GM19372 (cell line): ENCODE results near the gene PTPRA.
"Not testable (repeated sequence)": the region's sequence is repeated elsewhere in the genome, so short reads cannot be mapped to it uniquely, and the experiment has no call there.

Source experiments
- ATAC-seq: cut with Tn5 transposase; IDR thresholded peaks from one replicate; pipeline ENCODE4 v1.9.1; 2021; ENCODE audit warnings: mild to moderate bottlenecking, low read depth, moderate library complexity; ENCODE audit not compliant: unreplicated experiment

Gene PTPRA

DNA sequence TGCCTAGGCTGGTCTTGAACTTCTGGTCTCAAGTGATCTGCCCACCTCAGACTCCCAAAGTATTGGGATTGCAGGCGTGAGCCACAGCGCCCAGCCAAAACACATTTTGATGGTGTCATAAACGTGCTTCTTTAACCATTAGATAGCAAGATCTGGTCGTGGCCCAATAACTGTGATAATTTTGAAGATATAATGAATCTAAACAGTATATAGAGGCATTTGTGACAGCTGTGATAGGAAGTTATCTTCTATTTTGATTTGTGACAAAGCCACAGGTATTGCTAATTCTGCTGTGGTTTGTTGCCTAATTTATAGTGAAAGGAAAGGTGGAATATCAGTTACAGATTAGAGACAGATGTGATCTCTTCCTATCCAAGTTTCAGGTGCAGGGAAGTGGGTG lies 197.4 kb downstream of the PTPRA start:
- ATAC-seq: no peak

DNA sequence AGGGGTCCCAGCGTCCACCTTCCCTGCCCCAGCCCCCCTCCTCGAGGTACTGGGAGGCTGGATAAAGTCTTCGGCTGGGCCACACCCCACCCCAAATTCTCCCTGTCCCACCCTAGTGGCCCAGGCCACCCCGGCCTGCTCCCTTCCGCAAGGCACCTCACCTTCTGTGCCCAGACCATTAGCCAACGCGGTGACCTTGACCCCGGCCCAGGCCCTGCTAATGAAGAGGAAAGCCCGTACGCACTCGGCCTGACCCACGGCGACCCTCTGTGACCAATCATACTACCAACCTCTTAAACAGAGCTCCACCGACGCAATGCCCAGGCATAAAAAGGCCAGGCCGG lies 198.0 kb downstream of the PTPRA start:
- ATAC-seq: no peak

DNA sequence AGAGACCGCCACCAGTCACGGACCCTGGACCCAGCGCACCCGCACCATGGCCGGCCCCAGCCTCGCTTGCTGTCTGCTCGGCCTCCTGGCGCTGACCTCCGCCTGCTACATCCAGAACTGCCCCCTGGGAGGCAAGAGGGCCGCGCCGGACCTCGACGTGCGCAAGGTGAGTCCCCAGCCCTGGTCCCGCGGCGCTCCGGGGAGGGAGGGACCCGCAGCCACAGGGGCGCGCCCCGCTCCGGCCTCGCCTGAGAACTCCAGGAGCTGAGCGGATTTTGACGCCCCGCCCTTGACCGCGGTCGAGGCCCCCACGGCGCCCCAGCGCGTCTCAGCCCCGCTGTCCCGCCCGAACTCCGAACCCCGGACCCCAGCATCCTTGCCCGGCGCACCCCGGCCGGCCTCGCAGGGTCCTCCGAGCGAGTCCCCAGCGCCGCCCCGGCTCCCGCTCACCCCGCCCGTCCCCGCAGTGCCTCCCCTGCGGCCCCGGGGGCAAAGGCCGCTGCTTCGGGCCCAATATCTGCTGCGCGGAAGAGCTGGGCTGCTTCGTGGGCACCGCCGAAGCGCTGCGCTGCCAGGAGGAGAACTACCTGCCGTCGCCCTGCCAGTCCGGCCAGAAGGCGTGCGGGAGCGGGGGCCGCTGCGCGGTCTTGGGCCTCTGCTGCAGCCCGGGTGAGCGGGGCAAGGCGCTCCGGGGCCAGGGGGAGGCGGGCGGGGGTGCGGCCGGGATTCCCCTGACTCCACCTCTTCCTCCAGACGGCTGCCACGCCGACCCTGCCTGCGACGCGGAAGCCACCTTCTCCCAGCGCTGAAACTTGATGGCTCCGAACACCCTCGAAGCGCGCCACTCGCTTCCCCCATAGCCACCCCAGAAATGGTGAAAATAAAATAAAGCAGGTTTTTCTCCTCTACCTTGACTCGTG lies 198.6 kb downstream of the PTPRA start, which contains the start of gene OXT:
OXT (plus strand) TSS at position 11 of the 920 bp plus-strand sequence; CDS start at position 47, 36 bp downstream.
- no peak for ATAC-seq

DNA sequence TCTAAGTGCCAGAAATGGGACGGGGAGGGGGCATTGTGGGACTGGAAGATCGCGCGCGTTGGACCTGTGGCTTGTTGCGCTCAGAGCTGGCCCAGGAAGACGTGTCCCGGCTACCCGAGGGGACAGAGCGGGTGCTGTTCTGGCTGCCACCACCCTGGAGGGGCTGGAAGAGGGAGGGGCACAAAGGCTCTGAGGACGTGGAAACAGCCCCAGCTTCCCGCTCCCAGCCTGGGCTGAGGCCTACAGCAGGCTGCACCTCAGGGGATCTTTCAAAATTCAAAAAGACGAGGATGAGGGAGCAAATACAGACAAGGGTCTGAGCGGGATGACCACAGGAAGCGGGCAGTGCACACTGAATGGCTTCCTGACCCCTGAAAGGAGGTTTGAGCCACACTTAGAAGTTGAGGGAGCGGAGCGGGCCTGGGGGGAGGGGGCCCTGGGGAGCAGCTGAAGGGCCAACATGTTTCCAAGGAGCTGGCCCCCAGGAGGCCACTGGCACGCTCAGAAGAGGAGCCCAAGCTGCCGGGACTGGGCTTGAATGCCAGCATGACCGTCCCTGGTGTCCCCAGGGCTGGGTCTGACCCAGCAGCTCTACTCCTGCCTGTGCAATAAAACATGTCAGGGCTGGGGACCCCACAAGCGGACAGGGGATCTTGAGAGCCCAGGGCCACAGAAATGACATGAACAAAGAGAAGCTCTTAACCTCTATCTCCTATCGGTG lies 199.4 kb downstream of the PTPRA start:
- no peak for ATAC-seq

DNA sequence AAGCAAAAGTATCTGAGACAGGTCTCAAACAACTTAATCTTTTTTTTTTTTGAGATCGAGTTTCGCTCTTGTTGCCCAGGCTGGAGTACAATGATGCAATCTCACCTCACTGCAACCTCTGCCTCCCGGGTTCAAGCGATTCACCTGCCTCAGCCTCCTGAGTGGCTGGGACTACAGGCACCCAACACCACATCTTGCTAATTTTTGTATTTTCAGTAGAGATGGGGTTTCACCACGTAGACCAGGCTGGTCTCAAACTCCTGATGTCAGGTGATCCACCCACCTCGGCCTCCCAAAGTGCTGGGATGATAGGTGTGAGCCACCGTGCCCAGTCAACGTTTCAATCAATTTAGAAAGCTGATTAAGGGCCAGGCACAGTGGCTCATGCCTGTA lies 200.0 kb downstream of the PTPRA start:
- not testable (repeated sequence) for ATAC-seq

DNA sequence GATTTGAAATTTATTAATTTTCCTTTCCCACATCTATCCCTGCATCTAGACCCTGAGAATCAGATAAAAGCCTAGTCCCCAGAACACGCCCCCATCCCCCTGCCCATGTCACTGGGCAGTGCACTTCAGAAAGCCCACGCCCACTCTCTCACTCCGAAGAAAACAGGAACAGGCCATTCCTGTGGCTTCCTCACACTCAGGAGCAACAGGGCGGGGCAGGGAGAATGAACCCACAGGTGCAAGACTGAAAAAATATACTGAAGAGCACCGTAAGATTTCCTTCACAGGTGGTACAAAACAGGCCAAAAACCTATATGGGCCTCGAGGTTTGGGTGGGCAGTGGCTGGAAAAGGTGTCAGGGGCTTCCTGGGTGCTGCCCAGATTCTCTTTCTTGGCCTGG lies 201.5 kb downstream of the PTPRA start:
- ATAC-seq: no peak

DNA sequence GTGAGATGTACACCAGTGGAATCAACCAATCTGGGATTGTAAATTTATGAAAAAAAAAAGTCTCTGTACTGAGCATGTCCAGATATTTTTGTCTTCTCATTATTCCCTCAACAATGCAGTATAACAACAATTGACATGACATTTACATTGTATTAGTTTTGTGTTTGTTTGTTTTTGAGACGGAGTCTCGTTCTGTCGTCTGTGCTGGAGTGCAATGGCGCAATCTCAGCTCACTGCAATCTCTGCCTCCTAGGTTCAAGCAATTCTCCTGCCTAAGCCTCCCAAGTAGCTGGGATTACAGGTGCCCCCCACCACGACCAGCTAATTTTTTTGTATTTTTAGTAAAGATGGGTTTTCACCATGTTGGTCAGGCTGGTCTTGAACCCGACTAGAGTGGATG lies 202.0 kb downstream of the PTPRA start:
- not testable (repeated sequence) for ATAC-seq

DNA sequence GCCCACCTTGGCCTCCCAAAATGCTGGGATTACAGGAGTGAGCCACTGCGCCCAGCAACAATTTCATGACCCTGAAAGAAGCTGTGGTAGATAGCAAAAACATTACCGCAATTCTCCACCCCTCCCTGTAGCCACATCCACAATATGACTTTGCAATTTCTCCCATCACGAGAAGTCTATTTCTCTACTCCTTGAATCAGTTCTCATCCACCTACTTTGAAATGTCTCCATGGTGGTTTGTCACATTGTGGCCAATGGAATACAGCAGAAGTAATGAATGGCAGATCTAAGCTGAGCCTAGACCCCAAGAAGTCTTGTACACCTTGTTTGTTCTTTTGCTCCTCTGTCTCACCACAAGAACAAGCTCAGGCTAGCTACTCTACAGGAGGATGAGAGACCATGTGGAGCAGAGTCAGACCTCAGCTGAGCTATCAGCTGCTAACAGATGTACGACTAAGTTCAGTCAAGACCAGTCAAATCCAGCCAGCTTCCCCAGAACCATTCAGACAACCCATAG lies 204.4 kb downstream of the PTPRA start:
- no peak for ATAC-seq

DNA sequence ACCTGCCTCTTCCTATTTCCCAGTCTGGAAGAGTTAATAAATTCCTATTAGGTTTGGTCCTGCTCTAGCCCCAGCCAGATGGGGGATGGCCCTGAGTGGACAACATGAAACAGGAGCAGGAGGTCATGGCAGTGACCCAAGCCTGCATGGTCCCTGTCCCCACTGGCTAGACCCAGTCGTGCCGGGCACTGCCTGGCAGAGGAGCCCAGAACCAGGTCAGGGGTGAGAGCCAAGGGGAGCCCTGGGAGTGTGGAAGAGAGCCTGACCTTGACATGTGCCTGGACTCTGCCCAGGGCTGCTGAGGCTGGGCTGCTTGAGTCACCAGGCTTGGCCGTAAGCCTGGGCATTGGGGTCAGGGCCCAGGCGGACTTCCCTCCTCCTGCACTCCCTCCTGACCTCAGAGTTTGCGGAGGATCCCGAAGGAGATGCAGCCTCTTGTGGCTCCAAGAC lies 207.7 kb downstream of the PTPRA start:
- no peak for ATAC-seq

DNA sequence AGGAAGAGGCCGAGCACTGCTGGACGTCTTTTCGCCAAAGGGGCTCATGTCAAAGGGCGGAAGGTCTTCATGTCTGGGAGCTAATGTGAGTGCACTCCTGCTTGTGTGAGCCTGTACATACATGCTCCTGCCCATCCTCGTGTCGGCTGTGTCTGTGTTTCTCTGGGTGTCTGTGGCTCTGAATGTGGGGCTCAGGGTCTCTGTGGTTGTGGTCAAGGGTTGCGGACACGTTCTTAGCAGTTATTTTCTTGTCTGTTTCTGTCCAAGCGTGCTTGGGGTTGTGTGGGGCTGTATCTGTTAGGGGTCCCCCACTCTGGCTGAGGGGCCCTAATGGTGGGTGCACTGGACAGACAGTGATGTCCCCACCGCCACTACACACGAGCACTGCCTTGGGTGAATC lies 208.4 kb downstream of the PTPRA start:
- no peak for ATAC-seq

DNA sequence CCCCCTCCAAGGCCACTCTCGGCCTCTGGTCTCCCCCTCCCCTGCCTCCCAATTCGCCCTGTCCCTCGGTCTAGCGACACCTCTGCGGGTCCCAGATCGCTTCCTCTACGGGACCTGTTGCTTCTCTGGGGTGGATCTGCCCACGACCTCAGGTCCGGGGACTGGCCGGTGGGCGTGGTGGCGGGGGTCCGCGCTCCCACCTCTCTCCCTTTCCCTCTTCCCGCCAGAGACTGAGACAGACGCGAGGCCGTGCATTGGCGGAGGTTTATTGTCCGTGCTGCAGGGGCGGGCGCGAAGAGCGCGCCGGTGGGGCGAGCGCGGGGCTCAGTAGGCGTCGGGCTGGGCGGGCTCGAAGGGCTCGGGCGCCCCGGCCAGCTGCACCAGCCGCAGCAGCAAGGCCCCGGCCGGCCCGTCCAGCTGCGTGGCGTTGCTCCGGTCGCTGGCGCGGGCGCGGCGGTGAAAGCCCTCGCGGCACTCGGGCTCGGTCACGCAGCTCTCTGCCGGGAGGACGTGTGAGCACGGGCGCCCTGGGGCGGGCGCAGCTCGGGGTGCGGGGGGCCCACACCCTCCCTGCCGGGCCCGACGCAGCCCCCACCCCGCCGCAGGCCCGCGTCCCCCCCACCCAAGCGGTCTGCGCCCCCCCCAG lies 209.1 kb downstream of the PTPRA start:
- no peak for ATAC-seq

DNA sequence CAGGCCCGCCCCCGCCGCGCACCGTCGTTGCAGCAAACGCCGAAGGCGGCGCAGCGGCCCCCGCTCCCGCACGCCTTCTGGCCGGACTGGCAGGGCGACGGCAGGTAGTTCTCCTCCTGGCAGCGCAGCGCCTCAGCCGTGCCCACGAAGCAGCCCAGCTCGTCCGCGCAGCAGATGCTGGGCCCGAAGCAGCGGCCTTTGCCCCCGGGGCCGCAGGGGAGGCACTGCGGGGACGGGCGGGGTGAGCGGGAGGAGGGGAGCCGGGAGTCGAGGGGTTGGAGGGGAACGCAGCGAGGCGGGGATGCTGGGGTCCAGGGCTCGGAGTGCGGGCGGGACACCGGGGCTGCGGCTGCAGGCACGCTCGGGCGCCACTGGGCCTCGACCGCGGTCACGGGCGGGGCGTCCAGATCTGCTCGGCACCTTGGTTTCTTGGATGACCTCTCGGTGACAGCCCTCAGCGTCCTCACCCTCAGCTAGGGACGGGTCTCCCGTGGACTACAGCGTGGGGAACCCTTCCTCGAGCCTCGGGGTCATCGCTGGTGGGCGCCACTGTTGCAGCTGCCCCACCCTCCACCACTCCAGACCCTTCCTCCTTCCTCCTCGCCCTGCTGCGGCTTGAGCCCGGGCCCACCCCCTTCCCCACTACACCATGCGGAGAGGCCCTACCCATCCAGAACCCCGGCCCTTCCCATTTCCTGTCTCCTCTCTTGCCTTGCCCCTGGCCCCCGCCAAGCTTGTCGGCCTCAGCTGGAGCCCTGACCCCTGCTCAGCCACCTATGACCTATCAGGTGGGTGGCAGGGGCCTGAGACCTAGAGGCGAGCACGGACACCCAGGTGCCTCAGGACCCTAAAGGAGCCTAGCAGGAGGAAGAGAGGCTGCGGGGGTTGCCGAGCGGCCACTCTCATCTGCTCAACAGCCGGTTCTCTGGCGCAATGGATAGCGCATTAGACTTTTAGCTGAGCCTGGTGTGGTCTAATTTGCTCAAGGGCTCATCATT lies 210.0 kb downstream of the PTPRA start:
- no peak for ATAC-seq

DNA sequence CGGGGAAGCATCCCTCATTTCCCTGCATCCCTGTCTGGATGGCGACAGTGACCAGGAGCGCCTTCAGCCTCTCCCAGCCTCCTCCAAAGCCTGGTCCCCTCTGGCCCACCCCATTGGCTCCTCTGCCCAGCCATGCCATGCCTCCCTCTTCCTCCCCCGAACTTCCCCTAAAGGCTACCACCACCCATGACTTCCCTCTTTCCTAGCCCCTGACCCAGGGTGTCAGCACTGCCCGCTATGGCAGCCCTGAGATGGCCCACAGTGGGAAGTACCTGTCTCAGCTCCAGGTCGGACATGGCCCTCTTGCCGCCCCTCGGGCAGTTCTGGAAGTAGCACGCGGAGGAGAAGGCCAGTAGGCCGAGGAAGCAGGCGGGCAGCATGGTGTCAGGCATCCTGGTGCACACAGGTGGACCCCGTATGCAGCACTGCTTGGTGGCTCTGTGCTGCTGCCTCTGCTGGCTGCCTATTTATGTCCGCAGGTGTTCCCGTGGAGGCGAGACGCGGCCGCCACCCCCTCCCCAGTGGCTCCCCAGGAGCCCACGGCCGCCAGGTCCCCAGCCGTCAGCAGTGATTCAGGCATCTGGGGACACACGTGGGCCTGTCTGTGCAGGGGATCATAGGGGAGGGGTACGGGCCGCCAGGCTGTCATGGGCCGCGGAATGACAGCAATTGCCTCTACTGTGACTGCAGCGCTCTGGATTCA lies 211.2 kb downstream of the PTPRA start, which contains the start of gene AVP:
AVP (minus strand) TSS at position 442 of the 703 bp plus-strand sequence; CDS start at position 392, 50 bp downstream.
- ATAC-seq: no peak

DNA sequence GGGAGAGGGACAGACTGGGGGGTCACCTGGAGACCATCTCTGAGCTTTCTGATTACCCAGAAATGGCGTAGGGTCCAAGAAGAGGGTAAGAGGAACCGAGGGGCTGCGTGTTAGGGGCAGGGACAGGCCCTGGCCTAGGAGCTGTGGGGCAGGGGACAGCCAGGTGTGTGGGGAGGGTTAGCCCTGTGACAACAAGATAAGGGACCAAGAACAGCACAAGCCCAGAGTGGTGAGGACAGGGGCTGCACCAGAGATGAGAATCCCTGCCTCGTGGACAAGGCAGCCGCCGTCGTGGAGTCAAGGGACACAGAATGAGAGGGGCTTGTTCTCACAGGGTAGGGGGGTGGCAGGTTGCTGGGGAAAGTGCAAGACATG lies 211.7 kb downstream of the PTPRA start:
- ATAC-seq: no peak

DNA sequence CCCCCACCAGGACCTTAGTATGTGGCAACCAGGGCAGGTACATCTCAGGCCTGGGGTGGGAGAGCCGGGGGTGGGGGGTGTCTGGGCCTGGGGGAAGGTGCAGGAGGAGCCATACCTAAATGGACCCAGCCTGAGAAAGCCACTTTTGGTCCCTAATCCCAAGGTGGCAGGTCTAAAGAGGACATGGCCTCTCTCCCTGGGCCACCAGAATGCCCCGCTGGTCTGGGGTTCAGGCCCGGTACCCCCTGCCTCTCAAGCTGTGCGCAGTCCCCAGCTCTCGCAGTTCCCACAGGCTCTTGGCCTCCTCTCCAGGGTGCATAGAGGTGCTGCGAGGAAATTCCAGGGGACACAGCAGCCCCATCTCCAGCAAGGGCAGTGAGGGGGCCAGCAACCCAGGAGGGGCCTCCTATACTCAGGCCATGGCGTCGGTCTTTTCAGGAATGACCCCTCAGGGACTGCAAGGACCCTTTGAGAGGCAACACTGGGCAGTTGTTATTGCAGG lies 212.3 kb downstream of the PTPRA start:
- no peak for ATAC-seq

DNA sequence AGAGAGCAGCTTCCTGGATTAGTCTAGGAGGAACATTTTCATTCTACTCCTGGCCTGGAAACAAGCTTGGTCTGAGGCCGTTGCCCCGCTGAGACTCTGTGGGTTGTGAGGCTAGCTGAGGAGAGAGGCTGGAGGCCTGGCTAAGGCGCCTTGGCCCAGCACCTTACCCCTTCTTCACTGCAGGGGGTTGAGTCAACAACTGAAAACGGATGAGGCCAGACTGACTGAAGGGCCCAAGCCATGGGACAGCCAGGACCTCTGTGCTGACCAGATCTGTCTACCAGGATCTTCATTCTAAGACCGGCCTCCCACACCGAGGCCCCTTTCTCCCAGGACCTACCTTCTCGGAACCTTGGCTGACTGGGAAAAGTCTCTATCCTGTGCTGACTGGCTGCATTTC lies 214.8 kb downstream of the PTPRA start:
- ATAC-seq: no peak
